Measurements from ENCODE around the gene DUSP7.

- TF ChIP-seq POLR2A (IDR thresholded peaks at IDR 0.05) (no peak), CTCF (IDR thresholded peaks at IDR 0.05 in 4 of 5, conservative IDR thresholded peaks at IDR 0.05 in 1 of 5) (no peak)
These were observed 23.6 kb upstream of the DUSP7 start for GRCh38 chr3:52079958-52080357.
